ENCODE data around the gene OR2T3. TPM values are rescaled to one million over a fixed set of nuclear protein-coding genes. Genes with fewer than 3 reads are reported as not detected.

The OR2T3 gene, protein sequence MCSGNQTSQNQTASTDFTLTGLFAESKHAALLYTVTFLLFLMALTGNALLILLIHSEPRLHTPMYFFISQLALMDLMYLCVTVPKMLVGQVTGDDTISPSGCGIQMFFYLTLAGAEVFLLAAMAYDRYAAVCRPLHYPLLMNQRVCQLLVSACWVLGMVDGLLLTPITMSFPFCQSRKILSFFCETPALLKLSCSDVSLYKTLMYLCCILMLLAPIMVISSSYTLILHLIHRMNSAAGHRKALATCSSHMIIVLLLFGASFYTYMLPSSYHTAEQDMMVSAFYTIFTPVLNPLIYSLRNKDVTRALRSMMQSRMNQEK
- total RNA-seq, result not detected in 2 replicates

DNA sequence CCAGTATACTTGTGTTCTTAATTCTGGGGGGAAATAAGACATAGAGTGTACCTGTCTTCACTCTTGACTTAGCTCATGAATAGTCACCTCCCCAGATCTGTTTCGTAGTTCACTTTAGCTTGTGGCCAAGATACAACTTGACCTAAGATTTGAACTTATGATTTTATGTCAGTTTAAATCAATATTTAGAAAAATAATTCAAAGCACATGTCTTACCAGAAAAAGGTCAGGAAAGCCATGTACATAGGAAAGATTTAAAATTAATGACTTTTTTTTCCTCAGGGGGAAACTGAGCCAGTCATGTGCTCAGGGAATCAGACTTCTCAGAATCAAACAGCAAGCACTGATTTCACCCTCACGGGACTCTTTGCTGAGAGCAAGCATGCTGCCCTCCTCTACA lies at the start of gene OR2T3:
Gene OR2T3, plus strand, starts transcription at position 301 of the 400 bp plus-strand sequence. Its CDS starts 0 bp downstream, at position 301.

DNA sequence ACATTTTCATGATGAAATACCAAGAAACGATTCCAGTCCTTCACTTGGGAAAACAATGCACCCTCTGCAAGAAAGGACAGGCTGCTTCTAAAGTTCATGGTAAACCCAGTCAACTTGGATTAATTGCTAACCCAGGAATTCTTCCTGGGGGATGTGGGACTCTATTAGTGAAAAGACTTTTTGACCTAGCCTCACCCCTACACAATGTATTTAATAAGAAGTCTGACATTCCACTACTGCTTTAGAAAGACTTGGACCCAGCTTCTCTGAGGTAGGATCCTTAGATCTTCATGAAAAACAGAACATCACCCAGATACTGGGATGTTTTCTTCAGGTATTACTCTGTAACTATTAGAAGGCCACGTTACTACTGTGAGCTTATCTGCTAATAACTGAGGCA lies 27.8 kb upstream of the OR2T3 start, which contains the start of gene OR2T2:
Gene OR2T2, plus strand, starts transcription at position 239 of the 400 bp plus-strand sequence. CDS start 7,161 bp downstream, outside the sequence.

DNA sequence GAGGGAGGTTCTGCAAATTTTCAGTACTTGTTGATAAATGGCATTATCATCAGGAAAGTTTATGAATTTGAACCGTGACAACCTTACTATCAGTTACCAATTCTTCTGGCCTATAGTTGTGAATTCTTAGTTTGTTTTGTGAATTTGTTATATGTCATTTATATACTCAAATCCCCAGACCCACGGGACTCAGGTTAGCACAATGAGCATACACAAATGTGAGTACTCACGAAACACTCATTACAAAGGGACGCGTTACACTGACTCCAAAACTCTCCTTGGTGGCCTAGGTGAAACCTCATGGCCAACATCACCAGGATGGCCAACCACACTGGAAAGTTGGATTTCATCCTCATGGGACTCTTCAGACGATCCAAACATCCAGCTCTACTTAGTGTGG lies 15.1 kb downstream of the OR2T3 start, which contains the start of gene OR2T5:
Gene OR2T5, plus strand, starts transcription at position 301 of the 400 bp plus-strand sequence. Its CDS starts 0 bp downstream, at position 301.

DNA sequence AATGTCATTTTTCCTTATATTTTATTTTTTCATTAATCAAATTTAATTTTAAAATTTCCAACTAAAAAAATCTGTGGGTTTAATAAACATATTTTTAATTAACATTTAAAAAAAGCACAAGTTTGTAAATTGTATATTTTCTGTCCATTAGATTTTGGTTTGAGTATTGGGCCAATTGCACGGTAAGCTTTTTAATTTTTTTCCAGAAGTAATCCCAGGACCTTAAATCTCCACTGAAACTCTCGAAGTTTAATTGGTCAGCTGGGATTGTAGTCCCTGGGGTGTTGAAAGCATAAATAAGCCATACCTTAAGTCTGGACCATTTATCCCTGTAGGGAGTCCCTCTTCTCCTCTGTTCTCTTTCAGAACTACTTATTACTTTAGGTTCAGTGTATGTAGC lies 34.6 kb downstream of the OR2T3 start, which contains the start of gene OR2G6:
Gene OR2G6, plus strand, starts transcription at position 301 of the 400 bp plus-strand sequence. CDS start 13,574 bp downstream, outside the sequence.

Other genes starting within 250 kb of the OR2T3 start
- not detected in 2 replicates for gene OR2M4, start 241.9 kb upstream of the OR2T3 start, total RNA-seq
- gene OR2T33, start 195.4 kb upstream of the OR2T3 start, total RNA-seq, result not detected in 2 replicates
- not detected in 2 replicates for gene OR2T12, start 169.9 kb upstream of the OR2T3 start, total RNA-seq
- not detected in 2 replicates for gene OR2M7, start 148.8 kb upstream of the OR2T3 start, total RNA-seq
- gene OR14C36, start 124.6 kb upstream of the OR2T3 start, total RNA-seq, result not detected in 2 replicates
- not detected in 2 replicates for gene OR2T4, start 111.7 kb upstream of the OR2T3 start, total RNA-seq
- not detected in 2 replicates for gene OR2T6, start 97.6 kb upstream of the OR2T3 start, total RNA-seq
- gene OR2T1, start 70.3 kb upstream of the OR2T3 start, total RNA-seq, result not detected in 2 replicates
- not detected in 2 replicates for gene OR2T2, start 27.7 kb upstream of the OR2T3 start, total RNA-seq
- gene OR2T5, start 15.2 kb downstream of the OR2T3 start, total RNA-seq, result not detected in 2 replicates
- gene OR2G6, start 34.7 kb downstream of the OR2T3 start, total RNA-seq, result not detected in 2 replicates
- gene OR2T29, start 89.4 kb downstream of the OR2T3 start, total RNA-seq, result not detected in 2 replicates
- not detected in 2 replicates for gene OR2T34, start 101.4 kb downstream of the OR2T3 start, total RNA-seq
- gene OR2T10, start 124.3 kb downstream of the OR2T3 start, total RNA-seq, result not detected in 2 replicates
- gene OR2T11, start 161.7 kb downstream of the OR2T3 start, total RNA-seq, result not detected in 2 replicates
- gene OR2T35, start 171.9 kb downstream of the OR2T3 start, total RNA-seq, result not detected in 2 replicates
- gene OR2T27, start 182.2 kb downstream of the OR2T3 start, total RNA-seq, result not detected in 2 replicates
- not detected in 2 replicates for gene OR14I1, start 229.4 kb downstream of the OR2T3 start, total RNA-seq